T follicular helper cell (primary cell): ENCODE results near the gene MYO19.
"Not testable (repeated sequence)": the region's sequence is repeated elsewhere in the genome, so short reads cannot be mapped to it uniquely, and the experiment has no call there.

Experiments used
- DNase-seq: peaks from one replicate; pipeline ENCODE4 v3.0.0-alpha.2; 2020; ENCODE audit warnings: low read depth

MYO19 gene

GRCh38 chr17:36461330-36462110, 73.1 kb downstream of the MYO19 start:
- DNase-seq: no peak

- no peak for DNase-seq
These were observed 74.3 kb downstream of the MYO19 start for GRCh38 chr17:36460265-36460937.

- DNase-seq: no peak
These were observed 75.1 kb downstream of the MYO19 start for GRCh38 chr17:36459601-36460000.

GRCh38 chr17:36459045-36459444, 75.6 kb downstream of the MYO19 start:
- DNase-seq: no peak

- DNase-seq: not testable (repeated sequence)
These were observed 77.0 kb downstream of the MYO19 start for GRCh38 chr17:36457701-36458100.

- DNase-seq: not testable (repeated sequence)
These were observed 81.8 kb downstream of the MYO19 start for GRCh38 chr17:36452888-36453287.

- not testable (repeated sequence) for DNase-seq
These were observed 84.7 kb downstream of the MYO19 start for GRCh38 chr17:36449997-36450396.
